NB4 (cell line): ENCODE measurements around the gene NAA80.

Experiments used
- POLR2A ChIP-seq: IDR thresholded peaks from 2 replicates; pipeline ENCODE4 v1.6.1; 2011; ENCODE audit warnings: mild to moderate bottlenecking; ENCODE audit not compliant: insufficient read length; ENCODE audit errors: extremely low read depth
- TF ChIP-seq, protein P1 (sequence below): IDR thresholded peaks from one replicate; pipeline ENCODE4 v1.5.1; 2012; ENCODE audit warnings: low read depth, low read length
- TF ChIP-seq, protein P2 (sequence below): IDR thresholded peaks from 2 replicates; pipeline ENCODE4 v1.6.1; 2011; ENCODE audit warnings: low read depth, low read length

DNA sequence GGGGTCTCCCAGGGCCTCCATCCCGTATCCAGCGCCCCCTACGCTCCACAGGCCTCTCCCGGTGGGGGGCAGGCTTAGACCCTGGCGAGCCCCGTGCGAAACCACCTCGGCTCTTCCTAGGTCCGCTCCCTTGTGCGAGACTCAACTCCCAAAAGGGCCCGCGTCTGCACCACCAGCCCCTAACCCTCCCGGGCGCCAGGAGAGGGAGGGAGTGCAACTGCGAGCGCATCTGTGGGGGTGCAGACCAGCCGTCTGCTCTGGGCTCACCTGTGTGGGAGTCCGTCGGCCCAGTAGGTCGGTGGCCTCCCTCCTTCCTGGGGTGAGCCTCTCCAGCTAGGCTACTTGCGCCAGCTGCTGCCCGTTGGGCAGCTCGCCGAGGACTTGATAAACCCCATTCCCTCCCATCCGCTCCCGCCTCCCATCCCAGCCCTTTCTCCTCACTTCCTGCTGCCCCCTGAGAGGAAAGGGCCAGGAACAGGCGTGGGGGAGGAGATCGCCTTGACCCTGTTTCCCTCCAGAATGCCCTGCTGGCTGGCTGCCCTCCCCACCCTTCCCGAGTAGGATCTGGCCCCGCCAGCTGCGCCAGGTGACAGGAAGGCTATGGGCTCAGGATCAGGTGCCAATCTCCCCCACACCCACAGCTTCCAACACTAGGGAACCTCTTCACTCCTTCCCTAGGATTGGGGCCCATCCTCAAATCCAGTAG, 23.3 kb upstream of the NAA80 start, which contains the start of gene HYAL2:
- TF ChIP-seq, protein P1, sequence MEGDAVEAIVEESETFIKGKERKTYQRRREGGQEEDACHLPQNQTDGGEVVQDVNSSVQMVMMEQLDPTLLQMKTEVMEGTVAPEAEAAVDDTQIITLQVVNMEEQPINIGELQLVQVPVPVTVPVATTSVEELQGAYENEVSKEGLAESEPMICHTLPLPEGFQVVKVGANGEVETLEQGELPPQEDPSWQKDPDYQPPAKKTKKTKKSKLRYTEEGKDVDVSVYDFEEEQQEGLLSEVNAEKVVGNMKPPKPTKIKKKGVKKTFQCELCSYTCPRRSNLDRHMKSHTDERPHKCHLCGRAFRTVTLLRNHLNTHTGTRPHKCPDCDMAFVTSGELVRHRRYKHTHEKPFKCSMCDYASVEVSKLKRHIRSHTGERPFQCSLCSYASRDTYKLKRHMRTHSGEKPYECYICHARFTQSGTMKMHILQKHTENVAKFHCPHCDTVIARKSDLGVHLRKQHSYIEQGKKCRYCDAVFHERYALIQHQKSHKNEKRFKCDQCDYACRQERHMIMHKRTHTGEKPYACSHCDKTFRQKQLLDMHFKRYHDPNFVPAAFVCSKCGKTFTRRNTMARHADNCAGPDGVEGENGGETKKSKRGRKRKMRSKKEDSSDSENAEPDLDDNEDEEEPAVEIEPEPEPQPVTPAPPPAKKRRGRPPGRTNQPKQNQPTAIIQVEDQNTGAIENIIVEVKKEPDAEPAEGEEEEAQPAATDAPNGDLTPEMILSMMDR = no peak
- TF ChIP-seq, protein P2, sequence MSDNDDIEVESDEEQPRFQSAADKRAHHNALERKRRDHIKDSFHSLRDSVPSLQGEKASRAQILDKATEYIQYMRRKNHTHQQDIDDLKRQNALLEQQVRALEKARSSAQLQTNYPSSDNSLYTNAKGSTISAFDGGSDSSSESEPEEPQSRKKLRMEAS = no peak
- no peak for TF ChIP-seq POLR2A
